Motor neuron (in vitro differentiated cells): ENCODE results near the gene GLRX2. TPM values are rescaled to one million over a fixed set of nuclear protein-coding genes. Genes with fewer than 3 reads are reported as not detected.
A peak's percentile ranks its signal among the peaks of the same experiment; 100 is the strongest.

Source experiments
- ATAC-seq, 8 experiments: fragments of 200-7000 bp; cut with Tn5 transposase; replicated peaks in 6 of 8; 2 replicates each; pipeline ENCODE4 v1.8.0; 2021; ENCODE audit warnings: mild to moderate bottlenecking in 8 of 8, moderate library complexity in 8 of 8
- H3K27ac ChIP-seq, 2 donors: fragments of 250-450 bp; sonication (Bioruptor Pico); 2 replicates each; pipeline ENCODE4 v1.9.0; 2021; ENCODE audit warnings: antibody characterized with exemption in 2 of 2, mild to moderate bottlenecking in 2 of 2, moderate library complexity in 1 of 2
- H3K4me1 ChIP-seq, 2 donors: fragments of 250-450 bp; sonication (Bioruptor Pico); replicated peaks in 1 of 2; 2 replicates each; pipeline ENCODE4 v1.6.1; 2021; ENCODE audit warnings: antibody characterized with exemption in 2 of 2, mild to moderate bottlenecking in 2 of 2, moderate library complexity in 1 of 2
- H3K4me3 ChIP-seq, 5 donors: fragments of 250-450 bp; sonication (Bioruptor Pico); 2 replicates each; pipeline ENCODE4 v1.9.0; 2021; ENCODE audit warnings: antibody characterized with exemption in 5 of 5, mild to moderate bottlenecking in 5 of 5, moderate library complexity in 4 of 5
- WGBS, 10 experiments: fragments of 450-650 bp; shearing (Covaris generic); methylation state at CpG; one replicate each; pipeline ENCODE4 v1.0.0; 2022; 5-methylcytosine and 5-hydroxymethylcytosine counted together
- in situ Hi-C, 9 experiments: fragments of 400-800 bp; cut with MboI; loops; one replicate each; pipeline ENCODE4 v1.15.0; 2021; ENCODE audit warnings: low sequenced_read_pairs in 9 of 9, low pct_unique_long_range_greater_than_20kb in 2 of 9; ENCODE audit not compliant: unreplicated experiment in 9 of 9
- total RNA-seq, 8 experiments: library from RNA; unstranded; fragments of 300-600 nt; gene quantifications; 2 replicates each; pipeline versions ENCODE4 v1.2.3 to v1.2.4, GENCODE V29; 2022

The GLRX2 gene, protein sequence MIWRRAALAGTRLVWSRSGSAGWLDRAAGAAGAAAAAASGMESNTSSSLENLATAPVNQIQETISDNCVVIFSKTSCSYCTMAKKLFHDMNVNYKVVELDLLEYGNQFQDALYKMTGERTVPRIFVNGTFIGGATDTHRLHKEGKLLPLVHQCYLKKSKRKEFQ
- 10 to 100 TPM; 11.6 to 30.2 (median 17.0) TPM for total RNA-seq

GRCh38 chr1:193104907-193105820 lies at the start of gene GLRX2:
TSS of gene GLRX2 (minus strand) at chr1:193105414. CDS start at chr1:193105382, 32 bp downstream.
- H3K4me3 ChIP-seq: peak within 1 kb of the TSS; percentile 56 to 95 (median 58)
- in situ Hi-C loops: no loop called here
- ATAC-seq: peak; percentile 88 to 93 (median 91)
- peak within 1 kb of the TSS; percentile 45 to 69 for H3K27ac ChIP-seq
- WGBS, 10 experiments: 0 to 6% (median 1%) methylated on average over 3 to 28 of the region's 73 CpGs; no CpG with 5 or more reads in 3 of the 10 experiments
- H3K4me1 ChIP-seq: peaks cover 0 to 9% of the 10 kb centered on the region in 2 donors

DNA sequence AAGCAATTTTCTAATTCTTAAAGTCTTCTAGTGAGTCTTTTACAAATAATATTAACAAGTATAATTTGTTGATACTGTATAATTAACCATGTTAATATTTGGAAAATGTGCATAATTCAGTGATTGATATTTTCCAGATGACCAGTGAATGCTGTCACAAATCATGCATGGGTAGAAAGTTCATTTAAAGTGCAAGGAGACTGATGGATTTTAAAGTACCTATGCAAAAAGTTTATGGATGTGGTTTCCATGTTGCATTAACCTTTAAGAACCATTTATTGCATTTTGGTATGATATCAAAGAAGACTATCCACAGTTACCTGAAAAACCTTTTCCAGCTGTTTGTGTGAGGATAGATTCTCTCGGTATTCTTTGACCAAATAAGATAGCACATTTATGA lies 39.8 kb upstream of the GLRX2 start:
- H3K4me3 ChIP-seq: no peak overlapping the region
- WGBS, 10 experiments: 22 to 100% (median 86%) methylated on average over 1 of the region's 1 CpG; no CpG with 5 or more reads in 2 of the 10 experiments
- in situ Hi-C loops: no loop called here
- H3K27ac ChIP-seq: no peak overlapping the region
- H3K4me1 ChIP-seq: peaks cover 0 to 3% of the 10 kb centered on the region in 2 donors
- ATAC-seq: peak in 3 of 8 experiments; percentile 42 to 74 (median 46)

DNA sequence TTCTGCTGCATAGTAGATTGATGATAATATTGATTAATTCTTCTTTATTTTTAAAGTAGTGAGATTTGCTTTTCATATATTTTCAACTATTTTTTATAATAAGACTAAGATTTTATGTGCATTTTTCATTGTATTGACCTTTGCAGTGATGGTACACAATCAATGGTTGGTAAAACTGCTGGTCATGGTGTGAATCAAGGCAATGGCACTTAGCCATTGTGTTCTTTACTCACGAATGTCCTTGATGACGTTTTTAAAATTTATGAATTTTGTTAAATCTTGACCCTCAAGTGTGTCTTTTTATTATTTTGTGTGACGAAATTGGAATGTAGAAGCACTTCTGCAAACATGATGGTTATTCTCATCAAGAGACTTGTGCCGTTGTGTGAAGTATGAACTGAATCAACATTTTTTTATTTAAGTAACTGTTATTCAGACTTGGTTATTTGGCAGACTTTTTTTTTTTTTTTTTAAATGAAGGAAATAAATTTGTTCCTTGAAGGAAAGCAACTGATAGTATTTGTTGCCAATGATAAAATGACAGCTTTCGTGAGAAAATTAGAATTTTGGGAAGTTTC lies 39.2 kb upstream of the GLRX2 start:
- Histone ChIP-seq H3K4me3 (no peak overlapping the region), H3K4me1 (peaks cover 0 to 3% of the 10 kb centered on the region in 2 donors), H3K27ac (no peak overlapping the region)
- peak in 1 of 8 experiments; percentile 41 for ATAC-seq
- 14 to 97% (median 90%) methylated on average over 4 to 5 of the region's 5 CpGs for WGBS, 10 experiments
- in situ Hi-C loops: no loop called here

- WGBS, 10 experiments: 29 to 100% (median 85%) methylated on average over 1 of the region's 1 CpG; no CpG with 5 or more reads in 1 of the 10 experiments
- in situ Hi-C loops: no loop called here
- Histone ChIP-seq H3K4me3 (no peak overlapping the region), H3K4me1 (peaks cover 0 to 3% of the 10 kb centered on the region in 2 donors), H3K27ac (no peak overlapping the region)
- ATAC-seq: no peak
These were observed 38.1 kb upstream of the GLRX2 start for GRCh38 chr1:193143285-193143684.

- no peak for ATAC-seq
- in situ Hi-C loops: no loop called here
- WGBS, 10 experiments: 21 to 80% (median 50%) methylated on average over 1 to 2 of the region's 2 CpGs; no CpG with 5 or more reads in 1 of the 10 experiments
- peaks cover 0 to 3% of the 10 kb centered on the region in 2 donors for H3K4me1 ChIP-seq
- no peak overlapping the region for H3K4me3 ChIP-seq
- no peak overlapping the region for H3K27ac ChIP-seq
These were observed 37.2 kb upstream of the GLRX2 start for GRCh38 chr1:193142409-193142808.

- 34 to 94% (median 77%) methylated on average over 2 to 3 of the region's 3 CpGs; no CpG with 5 or more reads in 1 of the 10 experiments for WGBS, 10 experiments
- no peak overlapping the region for H3K4me3 ChIP-seq
- ATAC-seq: no peak
- no peak overlapping the region for H3K27ac ChIP-seq
- in situ Hi-C loops: no loop called here
- H3K4me1 ChIP-seq: peaks cover 0 to 3% of the 10 kb centered on the region in 2 donors
These were observed 36.6 kb upstream of the GLRX2 start for GRCh38 chr1:193141804-193142203.

DNA sequence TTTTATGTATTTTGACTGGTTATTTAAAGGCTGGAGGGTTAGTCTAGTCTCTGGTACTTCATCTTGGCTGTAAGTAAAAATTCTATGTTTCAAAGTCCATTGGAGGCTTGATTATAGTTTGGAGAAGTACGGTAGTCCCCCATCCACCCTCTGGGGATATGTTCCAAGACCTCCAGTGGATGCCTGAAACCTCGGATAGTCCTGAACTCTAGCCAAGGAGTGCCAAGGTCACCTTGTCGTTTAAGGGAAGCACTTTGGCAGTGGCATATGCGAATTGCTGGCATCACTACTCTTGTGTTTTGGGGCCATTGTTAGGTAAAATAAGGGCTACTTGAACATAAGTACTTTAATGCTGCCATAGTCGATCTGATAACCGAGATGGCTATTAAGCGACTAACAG lies 35.0 kb upstream of the GLRX2 start:
- Histone ChIP-seq H3K27ac (no peak overlapping the region), H3K4me1 (peaks cover 0 to 3% of the 10 kb centered on the region in 2 donors), H3K4me3 (no peak overlapping the region)
- in situ Hi-C loops: no loop called here
- ATAC-seq: no peak
- WGBS, 10 experiments: 80 to 100% (median 89%) methylated on average over 1 to 7 of the region's 7 CpGs; no CpG with 5 or more reads in 1 of the 10 experiments

DNA sequence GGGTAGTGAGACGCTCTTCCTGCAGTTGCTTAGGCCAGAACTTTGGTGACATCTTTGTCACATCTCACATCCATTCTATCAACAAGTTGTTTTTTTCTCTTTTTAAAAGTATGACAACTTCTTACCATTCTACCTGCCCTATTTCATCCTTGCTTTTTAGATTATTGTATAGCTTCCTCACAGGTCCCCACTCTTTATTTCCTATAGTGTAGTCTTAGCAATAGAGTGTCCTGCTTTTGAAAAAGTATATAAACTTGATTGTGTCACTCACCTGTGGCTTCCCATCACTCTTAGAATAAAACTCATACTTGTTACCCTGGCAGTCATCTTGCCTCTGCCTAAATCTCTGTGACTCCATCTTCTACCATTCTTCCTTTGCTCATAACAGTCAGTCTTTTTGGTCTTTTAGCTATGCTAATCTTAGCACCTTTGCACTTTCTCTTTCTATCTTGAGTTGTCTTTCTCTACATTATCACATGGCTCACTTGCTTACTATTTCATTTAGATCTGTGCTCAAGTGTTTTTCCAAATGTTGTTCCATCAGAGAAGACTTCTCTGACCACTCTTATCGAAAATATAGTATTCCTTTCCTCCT lies 26.1 kb upstream of the GLRX2 start:
- Histone ChIP-seq H3K4me1 (no peaks in the 10 kb centered on the region), H3K4me3 (no peak overlapping the region), H3K27ac (no peak overlapping the region)
- ATAC-seq: no peak
- WGBS, 10 experiments: 65 to 100% (median 100%) methylated on average over 1 to 2 of the region's 2 CpGs
- in situ Hi-C loops: no loop called here

DNA sequence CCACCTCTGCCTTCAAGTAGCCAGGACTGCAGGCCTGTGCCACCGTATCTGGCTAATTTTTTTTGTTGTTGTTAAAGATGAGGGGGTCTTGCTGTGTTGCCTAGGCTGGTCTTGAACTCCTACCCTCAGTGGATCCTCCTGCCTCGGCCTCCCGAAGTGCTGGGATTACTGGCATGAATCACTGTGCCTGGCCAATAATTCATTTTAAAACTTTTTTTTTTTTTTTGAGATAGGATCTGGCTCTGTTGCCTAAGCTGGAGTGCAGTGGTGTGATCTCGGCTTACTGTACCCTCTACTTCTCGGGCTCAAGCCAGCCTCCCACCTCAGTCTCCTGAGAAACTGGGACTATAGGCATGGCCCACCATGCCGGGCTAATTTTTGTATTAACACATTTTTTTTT lies 20.2 kb upstream of the GLRX2 start:
- H3K4me1 ChIP-seq: peaks cover 6 to 20% of the 10 kb centered on the region in 2 donors
- WGBS, 10 experiments: 83 to 100% (median 100%) methylated on average over 1 to 6 of the region's 6 CpGs; no CpG with 5 or more reads in 1 of the 10 experiments
- in situ Hi-C loops: no loop called here
- H3K4me3 ChIP-seq: no peak overlapping the region
- no peak overlapping the region for H3K27ac ChIP-seq
- no peak for ATAC-seq

GRCh38 chr1:193123751-193124150 lies 18.5 kb upstream of the GLRX2 start:
- peaks cover 6 to 20% of the 10 kb centered on the region in 2 donors for H3K4me1 ChIP-seq
- no peak overlapping the region for H3K27ac ChIP-seq
- ATAC-seq: no peak
- peak overlapping the region in 3 of 5 donors; percentile 53 to 90 (median 78) for H3K4me3 ChIP-seq
- in situ Hi-C loops: no loop called here

- 0 to 9% (median 1%) methylated on average over 1 to 42 of the region's 85 CpGs; no CpG with 5 or more reads in 3 of the 10 experiments for WGBS, 10 experiments
- ATAC-seq: peak; percentile 93 to 97 (median 96)
- Histone ChIP-seq H3K4me1 (peaks cover 6 to 20% of the 10 kb centered on the region in 2 donors), H3K4me3 (peak within 1 kb of the TSS; percentile 53 to 90 (median 58)), H3K27ac (peak within 1 kb of the TSS; percentile 70 to 92)
- in situ Hi-C loops: no loop called here
These were observed 16.7 kb upstream of the GLRX2 start, which contains the start of gene CDC73 for GRCh38 chr1:193121616-193122593. TSS of gene CDC73 (plus strand) at chr1:193122031. CDS start at chr1:193122201, 170 bp downstream.
